AG04449 (cell line): Measurements from ENCODE around the gene MN1.

Experiments used
- CTCF ChIA-PET: fragments of 350-600 bp; formaldehyde crosslinking; extraction: SDS; loops from one replicate; lab custom pipeline; 2021; ENCODE audit warnings: antibody characterized with exemption; lab: Yijun Ruan, JAX
- POLR2A ChIA-PET: fragments of 400-600, 350-600 bp; formaldehyde crosslinking; extraction: SDS; loops from one replicate; lab custom pipeline; 2020; ENCODE audit warnings: antibody characterized with exemption, inconsistent platforms; lab: Yijun Ruan, JAX
- DNase-seq: peaks from one replicate; pipeline ENCODE4 v3.0.0-alpha.2; 2010; ENCODE audit warnings: low read depth, low spot score
- H3K4me3 ChIP-seq: 2 replicates; pipeline ENCODE4 v1.5.1; 2011; ENCODE audit warnings: low read depth, mild to moderate bottlenecking, control low read depth, low read length
- TF ChIP-seq, protein P1 (sequence below): IDR thresholded peaks from one replicate; pipeline ENCODE4 v1.5.1; 2011; ENCODE audit warnings: mild to moderate bottlenecking, moderate library complexity, low read length, control low read depth, inconsistent platforms; ENCODE audit not compliant: insufficient read depth; ENCODE audit errors: missing control alignments

MN1 gene

GRCh38 chr22:27829620-27830019, 28.1 kb upstream of the MN1 start:
- POLR2A ChIA-PET, result interaction anchor here (0.7 kb wide), 1 partner anchor 10 kb away, joined by 3 read pairs; no protein-coding TSS in a partner anchor
- no peak overlapping the region for H3K4me3 ChIP-seq
- CTCF ChIA-PET, result interaction anchor here (0.9 kb wide), 1 partner anchor 15 kb away, joined by 3 read pairs; no protein-coding TSS in a partner anchor
- TF ChIP-seq, protein P1, sequence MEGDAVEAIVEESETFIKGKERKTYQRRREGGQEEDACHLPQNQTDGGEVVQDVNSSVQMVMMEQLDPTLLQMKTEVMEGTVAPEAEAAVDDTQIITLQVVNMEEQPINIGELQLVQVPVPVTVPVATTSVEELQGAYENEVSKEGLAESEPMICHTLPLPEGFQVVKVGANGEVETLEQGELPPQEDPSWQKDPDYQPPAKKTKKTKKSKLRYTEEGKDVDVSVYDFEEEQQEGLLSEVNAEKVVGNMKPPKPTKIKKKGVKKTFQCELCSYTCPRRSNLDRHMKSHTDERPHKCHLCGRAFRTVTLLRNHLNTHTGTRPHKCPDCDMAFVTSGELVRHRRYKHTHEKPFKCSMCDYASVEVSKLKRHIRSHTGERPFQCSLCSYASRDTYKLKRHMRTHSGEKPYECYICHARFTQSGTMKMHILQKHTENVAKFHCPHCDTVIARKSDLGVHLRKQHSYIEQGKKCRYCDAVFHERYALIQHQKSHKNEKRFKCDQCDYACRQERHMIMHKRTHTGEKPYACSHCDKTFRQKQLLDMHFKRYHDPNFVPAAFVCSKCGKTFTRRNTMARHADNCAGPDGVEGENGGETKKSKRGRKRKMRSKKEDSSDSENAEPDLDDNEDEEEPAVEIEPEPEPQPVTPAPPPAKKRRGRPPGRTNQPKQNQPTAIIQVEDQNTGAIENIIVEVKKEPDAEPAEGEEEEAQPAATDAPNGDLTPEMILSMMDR, result no peak
- no peak for DNase-seq

GRCh38 chr22:27827604-27828587, 26.3 kb upstream of the MN1 start:
- TF ChIP-seq, protein P1, result no peak
- POLR2A ChIA-PET, result no interaction called here
- H3K4me3 ChIP-seq, result no peak overlapping the region
- CTCF ChIA-PET, result no interaction called here
- DNase-seq, result no peak

DNA sequence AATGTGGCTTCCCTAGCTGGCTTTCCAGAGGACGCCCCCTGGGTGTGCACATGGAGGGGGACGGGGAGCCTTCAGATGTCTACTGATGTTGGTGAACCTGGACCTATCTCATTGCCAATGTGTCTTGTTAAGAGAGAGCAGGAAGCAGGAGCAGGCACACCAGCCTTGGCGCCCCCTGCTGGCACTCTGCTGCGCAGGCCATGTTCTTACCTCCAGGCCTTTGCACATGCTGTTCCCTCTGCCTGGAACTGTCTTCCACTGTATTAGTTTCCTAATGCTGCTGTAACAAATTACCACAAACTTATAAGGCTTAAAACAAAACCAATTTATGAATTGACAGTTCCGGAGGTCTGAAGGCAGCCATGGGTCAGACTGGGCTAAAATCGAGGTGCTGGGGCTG, 23.6 kb upstream of the MN1 start:
- ChIA-PET POLR2A (no interaction called here), CTCF (interaction anchor here (1.3 kb wide), 1 partner anchor 10 kb away, joined by 3 read pairs; no protein-coding TSS in a partner anchor)
- DNase-seq, result no peak
- H3K4me3 ChIP-seq, result no peak overlapping the region
- TF ChIP-seq, protein P1, result peak; percentile 17

GRCh38 chr22:27823221-27823620, 21.7 kb upstream of the MN1 start:
- CTCF ChIA-PET, result no interaction called here
- H3K4me3 ChIP-seq, result no peak overlapping the region
- no peak for DNase-seq
- TF ChIP-seq, protein P1, result no peak
- POLR2A ChIA-PET, result no interaction called here

GRCh38 chr22:27820896-27821866, 19.6 kb upstream of the MN1 start:
- TF ChIP-seq, protein P1, result no peak
- DNase-seq, result no peak
- ChIA-PET CTCF (no interaction called here), POLR2A (no interaction called here)
- no peak overlapping the region for H3K4me3 ChIP-seq
